IMR-90 (cell line): ENCODE data around the gene GPR107. TPM values are rescaled to one million over a fixed set of nuclear protein-coding genes. Genes with fewer than 3 reads are reported as not detected.

Experiments used
- microRNA-seq, 2 experiments: library from miRNA; stranded (forward) in 1 of 2; unstranded in 1 of 2; fragments of 10-50 nt in 1 of 2; fragments of <30 nt in 1 of 2; gene quantifications in 1 of 2; microRNA quantifications in 1 of 2; one replicate each; pipeline versions ENCODE3 to v1.1.0; 2013 to 2020; ENCODE audit not compliant: insufficient read depth in 1 of 2, insufficient read length in 1 of 2, unreplicated experiment in 1 of 2
- polyA plus RNA-seq, 3 experiments: library from polyadenylated mRNA; depleted of rRNA; stranded (reverse); fragments of >200 nt; gene quantifications; 2 replicates each; pipeline ENCODE4 v1.2.3, GENCODE V29; 2012; ENCODE audit warnings: low replicate concordance in 1 of 3
- small RNA-seq, 5 experiments: library from RNA; depleted of rRNA; stranded (forward); fragments of <200 nt; gene quantifications; one replicate each; pipeline ENCODE3, GENCODE V24; 2012
- total RNA-seq: library from RNA; depleted of rRNA; stranded (reverse); fragments of >200 nt; gene quantifications from 2 replicates; pipeline ENCODE4 v1.2.3, GENCODE V29; 2012; rRNA removed

Gene GPR107
- total and polyA plus RNA-seq, 2 of the 4 experiments (the other 2 are of a cell fraction) = 16.7 to 21.6 TPM

Small RNAs within 50 kb of the gene (microRNA-seq; reads per million reads assigned to microRNA genes)
- not detected for gene RF00019 (ENCODE audit: insufficient read depth, insufficient read length)

Small RNAs within 50 kb of the gene (small RNA-seq; reads per million reads assigned to genes)
- gene RF00019 = 0 reads per million in 5 experiments

Other genes starting within 250 kb of the GPR107 start
- 27.1 and 34.4 TPM in 2 replicates for gene TOR1A, start 229.8 kb upstream of the GPR107 start, total RNA-seq
- gene TOR1A, start 229.8 kb upstream of the GPR107 start, polyA plus RNA-seq (2012; rRNA removed) = 67.5 and 74.2 TPM in 2 replicates
- gene C9orf78, start 218.6 kb upstream of the GPR107 start, total RNA-seq = 29.8 and 57.5 TPM in 2 replicates
- gene C9orf78, start 218.6 kb upstream of the GPR107 start, polyA plus RNA-seq (2012; rRNA removed) = 36.7 and 46.0 TPM in 2 replicates
- 3.8 and 4.4 TPM in 2 replicates for gene USP20, start 218.4 kb upstream of the GPR107 start, total RNA-seq
- 21.6 and 26.4 TPM in 2 replicates for gene USP20, start 218.4 kb upstream of the GPR107 start, polyA plus RNA-seq (2012; rRNA removed)
- gene FNBP1, start 10.7 kb upstream of the GPR107 start, total RNA-seq = 15.4 and 21.4 TPM in 2 replicates
- gene FNBP1, start 10.7 kb upstream of the GPR107 start, polyA plus RNA-seq (2012; rRNA removed) = 8.2 and 10.3 TPM in 2 replicates
- gene NCS1, start 118.5 kb downstream of the GPR107 start, total RNA-seq = 35.8 and 41.0 TPM in 2 replicates
- 60.5 and 68.9 TPM in 2 replicates for gene NCS1, start 118.5 kb downstream of the GPR107 start, polyA plus RNA-seq (2012; rRNA removed)
- not detected in 2 replicates for gene HMCN2, start 211.9 kb downstream of the GPR107 start, total RNA-seq
- gene HMCN2, start 211.9 kb downstream of the GPR107 start, polyA plus RNA-seq (2012; rRNA removed) = 0.02 and 0.03 TPM in 2 replicates